Measurements from ENCODE around the gene NSUN2.

- TF ChIP-seq CTCF (conservative IDR thresholded peaks at IDR 0.05 in 1 of 2, IDR thresholded peaks at IDR 0.05 in 1 of 2; ENCODE audit: extremely low read depth in 1 of 2, insufficient read depth in 1 of 2, low read depth in 1 of 2, low read length in 2 of 2) (no peak), EZH2 (IDR thresholded peaks at IDR 0.05; ENCODE audit: borderline replicate concordance, low read length) (no peak)
Measured at GRCh38 chr5:6602441-6602840, 30.4 kb downstream of the NSUN2 start.

Measured in mammary epithelial cell (primary cell).